GM12878 (cell line): Measurements from ENCODE around the gene ENTPD6. TPM values are rescaled to one million over a fixed set of nuclear protein-coding genes. Genes with fewer than 3 reads are reported as not detected.

Experiments
- BHLHE40 ChIP-seq, 2 experiments: fragments of 450-650 bp in 1 of 2; IDR thresholded peaks; 2 replicates each; pipeline ENCODE4 v1.6.1; 2011 to 2017; ENCODE audit warnings: low read depth in 2 of 2, borderline replicate concordance in 1 of 2, improper control_type of control experiment in 1 of 2, low read length in 1 of 2, mild to moderate bottlenecking in 1 of 2
- BRCA1 ChIP-seq: IDR thresholded peaks from 2 replicates; pipeline ENCODE4 v1.6.1; 2011; ENCODE audit warnings: low read depth, low read length, improper control_type of control experiment
- EZH2 ChIP-seq: IDR thresholded peaks from 2 replicates; pipeline ENCODE4 v1.6.1; 2012; ENCODE audit warnings: low read depth, mild to moderate bottlenecking, control low read depth, inconsistent platforms, low read length, borderline replicate concordance; ENCODE audit not compliant: control insufficient read depth
- polyA plus RNA-seq, 11 experiments: library from polyadenylated mRNA; depleted of rRNA in 4 of 11; unstranded in 6 of 11; stranded (reverse) in 5 of 11; fragments of >200 nt; fragmentation: Nextera tagmentation in 4 of 11; fragmentation: Illumina TruSeq in 1 of 11; extraction: Ambion mirVana in 4 of 11; extraction: Trizol in 1 of 11; gene quantifications; 1 replicate in 1 of 11; 2 replicates in 10 of 11; pipeline versions ENCODE4 v1.2.1 to v1.2.3, GENCODE V29; 2011 to 2016; ENCODE audit warnings: inconsistent platforms in 2 of 11, missing spikeins in 2 of 11, low read depth in 1 of 11
- total RNA-seq, 4 experiments: library from RNA; depleted of rRNA in 3 of 4; stranded (reverse); fragments of >200 nt in 3 of 4; fragmentation: Illumina TruSeq in 1 of 4; extraction: Trizol in 1 of 4; gene quantifications; 2 replicates each; pipeline versions ENCODE4 v1.2.1 to v1.2.3, GENCODE V29; 2013 to 2021
- TF ChIP-seq, protein P1 (sequence below): fragments of 450-650 bp; formaldehyde crosslinking; IDR thresholded peaks from 2 replicates; pipeline ENCODE4 v1.5.0; 2022; ENCODE audit warnings: mild to moderate bottlenecking, missing genetic modification characterization
- TF ChIP-seq, protein P2 (sequence below): fragments of 450-650 bp; IDR thresholded peaks from 2 replicates; pipeline ENCODE4 v1.6.1; 2016; ENCODE audit warnings: mild to moderate bottlenecking
- TF ChIP-seq, protein P3 (sequence below): fragments of 450-650 bp; IDR thresholded peaks from 2 replicates; pipeline ENCODE4 v1.6.1; 2018; ENCODE audit warnings: borderline replicate concordance, mild to moderate bottlenecking; ENCODE audit not compliant: partially characterized antibody

ENTPD6 gene
- total and polyA plus RNA-seq, 10 of the 15 experiments (the other 5 are each of a cell fraction or from before 2014, with no cell fraction given): 0.53 to 45.4 (median 31.1) TPM

DNA sequence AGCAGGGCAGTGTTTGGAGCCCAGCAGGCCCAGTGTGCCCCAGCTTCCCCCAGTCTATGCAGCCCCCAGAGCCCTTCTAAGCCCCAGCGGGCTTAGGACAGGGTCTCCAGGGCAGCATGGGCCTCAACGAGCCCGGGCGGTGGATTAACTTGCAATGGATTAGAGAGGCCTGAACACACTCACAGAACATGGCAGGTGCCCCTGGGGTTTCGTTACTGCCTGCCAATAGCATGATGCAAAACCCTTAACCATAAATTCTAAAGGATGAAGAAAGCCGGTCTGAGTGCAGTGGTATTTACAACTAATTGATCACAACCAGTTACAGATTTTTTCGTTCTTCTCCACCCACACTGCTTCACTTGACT, 18.9 kb downstream of the ENTPD6 start (continued):
- TF ChIP-seq, protein P1, sequence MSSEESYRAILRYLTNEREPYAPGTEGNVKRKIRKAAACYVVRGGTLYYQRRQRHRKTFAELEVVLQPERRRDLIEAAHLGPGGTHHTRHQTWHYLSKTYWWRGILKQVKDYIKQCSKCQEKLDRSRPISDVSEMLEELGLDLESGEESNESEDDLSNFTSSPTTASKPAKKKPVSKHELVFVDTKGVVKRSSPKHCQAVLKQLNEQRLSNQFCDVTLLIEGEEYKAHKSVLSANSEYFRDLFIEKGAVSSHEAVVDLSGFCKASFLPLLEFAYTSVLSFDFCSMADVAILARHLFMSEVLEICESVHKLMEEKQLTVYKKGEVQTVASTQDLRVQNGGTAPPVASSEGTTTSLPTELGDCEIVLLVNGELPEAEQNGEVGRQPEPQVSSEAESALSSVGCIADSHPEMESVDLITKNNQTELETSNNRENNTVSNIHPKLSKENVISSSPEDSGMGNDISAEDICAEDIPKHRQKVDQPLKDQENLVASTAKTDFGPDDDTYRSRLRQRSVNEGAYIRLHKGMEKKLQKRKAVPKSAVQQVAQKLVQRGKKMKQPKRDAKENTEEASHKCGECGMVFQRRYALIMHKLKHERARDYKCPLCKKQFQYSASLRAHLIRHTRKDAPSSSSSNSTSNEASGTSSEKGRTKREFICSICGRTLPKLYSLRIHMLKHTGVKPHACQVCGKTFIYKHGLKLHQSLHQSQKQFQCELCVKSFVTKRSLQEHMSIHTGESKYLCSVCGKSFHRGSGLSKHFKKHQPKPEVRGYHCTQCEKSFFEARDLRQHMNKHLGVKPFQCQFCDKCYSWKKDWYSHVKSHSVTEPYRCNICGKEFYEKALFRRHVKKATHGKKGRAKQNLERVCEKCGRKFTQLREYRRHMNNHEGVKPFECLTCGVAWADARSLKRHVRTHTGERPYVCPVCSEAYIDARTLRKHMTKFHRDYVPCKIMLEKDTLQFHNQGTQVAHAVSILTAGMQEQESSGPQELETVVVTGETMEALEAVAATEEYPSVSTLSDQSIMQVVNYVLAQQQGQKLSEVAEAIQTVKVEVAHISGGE: no peak
- no peak for TF ChIP-seq BRCA1
- TF ChIP-seq BHLHE40 (IDR thresholded peaks at IDR 0.05; ENCODE audit: borderline replicate concordance in 1 of 2, low read depth in 2 of 2, low read length in 1 of 2): no peak
- TF ChIP-seq, protein P2, sequence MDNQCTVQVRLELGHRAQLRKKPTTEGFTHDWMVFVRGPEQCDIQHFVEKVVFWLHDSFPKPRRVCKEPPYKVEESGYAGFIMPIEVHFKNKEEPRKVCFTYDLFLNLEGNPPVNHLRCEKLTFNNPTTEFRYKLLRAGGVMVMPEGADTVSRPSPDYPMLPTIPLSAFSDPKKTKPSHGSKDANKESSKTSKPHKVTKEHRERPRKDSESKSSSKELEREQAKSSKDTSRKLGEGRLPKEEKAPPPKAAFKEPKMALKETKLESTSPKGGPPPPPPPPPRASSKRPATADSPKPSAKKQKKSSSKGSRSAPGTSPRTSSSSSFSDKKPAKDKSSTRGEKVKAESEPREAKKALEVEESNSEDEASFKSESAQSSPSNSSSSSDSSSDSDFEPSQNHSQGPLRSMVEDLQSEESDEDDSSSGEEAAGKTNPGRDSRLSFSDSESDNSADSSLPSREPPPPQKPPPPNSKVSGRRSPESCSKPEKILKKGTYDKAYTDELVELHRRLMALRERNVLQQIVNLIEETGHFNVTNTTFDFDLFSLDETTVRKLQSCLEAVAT: no peak
- TF ChIP-seq, protein P3, sequence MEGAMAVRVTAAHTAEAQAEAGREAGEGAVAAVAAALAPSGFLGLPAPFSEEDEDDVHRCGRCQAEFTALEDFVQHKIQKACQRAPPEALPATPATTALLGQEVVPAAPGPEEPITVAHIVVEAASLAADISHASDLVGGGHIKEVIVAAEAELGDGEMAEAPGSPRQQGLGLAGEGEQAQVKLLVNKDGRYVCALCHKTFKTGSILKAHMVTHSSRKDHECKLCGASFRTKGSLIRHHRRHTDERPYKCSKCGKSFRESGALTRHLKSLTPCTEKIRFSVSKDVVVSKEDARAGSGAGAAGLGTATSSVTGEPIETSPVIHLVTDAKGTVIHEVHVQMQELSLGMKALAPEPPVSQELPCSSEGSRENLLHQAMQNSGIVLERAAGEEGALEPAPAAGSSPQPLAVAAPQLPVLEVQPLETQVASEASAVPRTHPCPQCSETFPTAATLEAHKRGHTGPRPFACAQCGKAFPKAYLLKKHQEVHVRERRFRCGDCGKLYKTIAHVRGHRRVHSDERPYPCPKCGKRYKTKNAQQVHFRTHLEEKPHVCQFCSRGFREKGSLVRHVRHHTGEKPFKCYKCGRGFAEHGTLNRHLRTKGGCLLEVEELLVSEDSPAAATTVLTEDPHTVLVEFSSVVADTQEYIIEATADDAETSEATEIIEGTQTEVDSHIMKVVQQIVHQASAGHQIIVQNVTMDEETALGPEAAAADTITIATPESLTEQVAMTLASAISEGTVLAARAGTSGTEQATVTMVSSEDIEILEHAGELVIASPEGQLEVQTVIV: no peak
- TF ChIP-seq EZH2: no peak
- TF ChIP-seq, all 136 proteins: peak for 0
